HL-60 (cell line): ENCODE results near the gene PLA2G2E.

Source experiments
- DNase-seq, 2 experiments: peaks; one replicate each; pipeline ENCODE4 v3.0.0-alpha.2; 2010 to 2020; ENCODE audit warnings: low read depth in 1 of 2, low spot score in 1 of 2
- H3K27ac ChIP-seq: fragments of 250-450 bp; sonication (Bioruptor Pico); replicated peaks from 2 replicates; pipeline ENCODE4 v1.5.1; 2020; ENCODE audit warnings: mild to moderate bottlenecking, moderate library complexity
- H3K27me3 ChIP-seq: fragments of 250-450 bp; sonication (Bioruptor Pico); 2 replicates; pipeline ENCODE4 v1.5.1; 2021; ENCODE audit warnings: mild to moderate bottlenecking, moderate library complexity; ENCODE audit not compliant: insufficient read depth, poor library complexity, severe bottlenecking
- H3K4me3 ChIP-seq: replicated peaks from 2 replicates; pipeline ENCODE4 v1.5.1; 2011; ENCODE audit warnings: mild to moderate bottlenecking, control low read depth, low read length; ENCODE audit not compliant: insufficient read depth
- CTCF ChIP-seq: IDR thresholded peaks from one replicate; pipeline ENCODE4 v1.5.1; 2011; ENCODE audit warnings: low read length, control low read depth, inconsistent platforms; ENCODE audit not compliant: insufficient read depth
- GABPA ChIP-seq: IDR thresholded peaks from 2 replicates; pipeline ENCODE4 v1.6.1; 2012; ENCODE audit warnings: low read depth
- POLR2AphosphoS5 ChIP-seq: IDR thresholded peaks from 2 replicates; pipeline ENCODE4 v1.6.1; 2012; ENCODE audit warnings: low read depth
- REST ChIP-seq: IDR thresholded peaks from 2 replicates; pipeline ENCODE4 v1.6.1; 2012; ENCODE audit warnings: low read depth; ENCODE audit not compliant: insufficient replicate concordance
- SPI1 ChIP-seq: IDR thresholded peaks from 2 replicates; pipeline ENCODE4 v1.6.1; 2012; ENCODE audit warnings: low read depth, mild to moderate bottlenecking, borderline replicate concordance

Gene PLA2G2E

GRCh38 chr1:19964542-19964941, 41.1 kb upstream of the PLA2G2E start:
- Histone ChIP-seq H3K4me3 (no peak overlapping the region), H3K27ac (no peak overlapping the region), H3K27me3 (no peaks in the 10 kb centered on the region)
- DNase-seq = no peak
- no peak for TF ChIP-seq SPI1
- TF ChIP-seq CTCF = no peak
- no peak for TF ChIP-seq POLR2AphosphoS5
- no peak for TF ChIP-seq GABPA
- no peak for TF ChIP-seq REST

- H3K27me3 ChIP-seq = no peaks in the 10 kb centered on the region
Observed at GRCh38 chr1:19963636-19964035, 40.2 kb upstream of the PLA2G2E start.

GRCh38 chr1:19960591-19960990, 37.2 kb upstream of the PLA2G2E start:
- Histone ChIP-seq H3K4me3 (no peak overlapping the region), H3K27ac (no peak overlapping the region), H3K27me3 (no peaks in the 10 kb centered on the region)
- no peak for TF ChIP-seq POLR2AphosphoS5
- no peak for DNase-seq

More at GRCh38 chr1:19963636-19964035, 40.2 kb upstream of the PLA2G2E start:
- no peak for TF ChIP-seq GABPA
- no peak for TF ChIP-seq SPI1
- TF ChIP-seq REST = no peak
- no peak for TF ChIP-seq CTCF
- TF ChIP-seq POLR2AphosphoS5 = no peak
- Histone ChIP-seq H3K27ac (no peak overlapping the region), H3K4me3 (no peak overlapping the region)
- DNase-seq = no peak

- Histone ChIP-seq H3K4me3 (no peak overlapping the region), H3K27ac (no peak overlapping the region), H3K27me3 (no peaks in the 10 kb centered on the region)
- TF ChIP-seq CTCF = no peak
- TF ChIP-seq SPI1 = no peak
- TF ChIP-seq REST = no peak
- no peak for TF ChIP-seq GABPA
- no peak for TF ChIP-seq POLR2AphosphoS5
- DNase-seq = no peak
Observed at GRCh38 chr1:19957779-19958178, 34.4 kb upstream of the PLA2G2E start.
